Left ventricle myocardium inferior (tissue), 1 donor: Measurements from ENCODE around the gene CA5A. TPM values are rescaled to one million over a fixed set of nuclear protein-coding genes. Genes with fewer than 3 reads are reported as not detected.

ENCODE experiments used
- DNase-seq: peaks from one replicate; pipeline ENCODE4 v3.0.0-alpha.2; 2020
- H3K27ac ChIP-seq: fragments of 200-600 bp; replicated peaks from 2 replicates; pipeline ENCODE4 v1.8.0; 2021
- H3K27me3 ChIP-seq: fragments of 200-600 bp; 2 replicates; pipeline ENCODE4 v1.8.0; 2021; ENCODE audit warnings: low read depth
- H3K36me3 ChIP-seq: fragments of 200-600 bp; 2 replicates; pipeline ENCODE4 v1.8.0; 2021
- H3K4me1 ChIP-seq: fragments of 200-600 bp; 2 replicates; pipeline ENCODE4 v1.8.0; 2021
- H3K4me3 ChIP-seq: fragments of 200-600 bp; 2 replicates; pipeline ENCODE4 v1.8.0; 2021; ENCODE audit warnings: mild to moderate bottlenecking, moderate library complexity
- H3K9me3 ChIP-seq: fragments of 200-600 bp; replicated peaks from 2 replicates; pipeline ENCODE4 v1.8.0; 2021
- intact Hi-C: fragments of 100-400 bp; cut with micrococcal nuclease; formaldehyde crosslinking; loops from one replicate; pipeline ENCODE4 v1.11.0; 2022
- total RNA-seq: library from RNA; stranded (reverse); fragmentation: NEBNext Ultra II Directional; extraction: Animal tissue kit (Norgen Biotek cat#: 25700); gene quantifications from one replicate; pipeline ENCODE4 v1.2.1, GENCODE V29; 2021
- TF ChIP-seq, protein P1 (sequence below): fragments of 200-600 bp; IDR thresholded peaks from 2 replicates; pipeline ENCODE4 v1.8.0; 2021; ENCODE audit warnings: antibody characterized with exemption, mild to moderate bottlenecking, borderline replicate concordance
- donor health status: DM: no; HTN: yes; CAD: no; lungs with severe emphysema.

CA5A gene
- total RNA-seq, 1 donor from 2014 or later: not detected

DNA sequence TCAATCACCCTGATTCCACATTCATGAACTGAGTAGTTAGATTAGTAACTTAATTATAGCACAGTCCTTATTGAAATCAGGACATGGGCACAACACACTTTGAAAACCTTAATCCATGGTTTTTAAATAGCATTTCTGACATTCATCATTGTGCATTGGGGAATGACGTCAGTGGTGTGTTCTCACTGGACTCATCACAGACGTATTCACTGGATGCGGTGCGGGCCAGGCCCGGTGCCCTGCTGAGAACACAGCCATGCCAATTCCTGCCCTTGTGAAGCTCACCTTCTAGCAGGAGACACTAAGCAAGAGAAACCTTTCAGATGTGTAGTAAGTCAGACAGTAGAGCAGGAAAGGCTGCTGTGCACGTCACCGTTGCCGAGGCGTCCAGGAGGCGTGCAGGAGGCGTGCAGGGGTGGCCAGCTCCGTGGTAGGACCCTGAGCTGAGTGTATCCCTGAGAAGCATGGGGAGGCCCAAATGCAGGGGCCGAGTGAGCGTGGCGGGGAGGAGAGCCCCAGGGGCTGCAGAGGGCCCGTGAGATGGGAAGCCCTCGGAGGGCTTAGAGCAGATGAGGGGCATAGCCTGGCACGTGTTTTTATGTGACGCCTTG lies 27.8 kb upstream of the CA5A start:
- no peak for DNase-seq
- H3K4me1 ChIP-seq: peaks cover 66% of the 10 kb centered on the region
- H3K4me3 ChIP-seq: no peak overlapping the region
- H3K27ac ChIP-seq: peak overlapping the region; percentile 80
- no peaks in the 10 kb centered on the region for H3K9me3 ChIP-seq
- no peaks in the 10 kb centered on the region for H3K36me3 ChIP-seq
- H3K27me3 ChIP-seq: no peaks in the 10 kb centered on the region
- intact Hi-C loops: no loop called here
- TF ChIP-seq, protein P1, sequence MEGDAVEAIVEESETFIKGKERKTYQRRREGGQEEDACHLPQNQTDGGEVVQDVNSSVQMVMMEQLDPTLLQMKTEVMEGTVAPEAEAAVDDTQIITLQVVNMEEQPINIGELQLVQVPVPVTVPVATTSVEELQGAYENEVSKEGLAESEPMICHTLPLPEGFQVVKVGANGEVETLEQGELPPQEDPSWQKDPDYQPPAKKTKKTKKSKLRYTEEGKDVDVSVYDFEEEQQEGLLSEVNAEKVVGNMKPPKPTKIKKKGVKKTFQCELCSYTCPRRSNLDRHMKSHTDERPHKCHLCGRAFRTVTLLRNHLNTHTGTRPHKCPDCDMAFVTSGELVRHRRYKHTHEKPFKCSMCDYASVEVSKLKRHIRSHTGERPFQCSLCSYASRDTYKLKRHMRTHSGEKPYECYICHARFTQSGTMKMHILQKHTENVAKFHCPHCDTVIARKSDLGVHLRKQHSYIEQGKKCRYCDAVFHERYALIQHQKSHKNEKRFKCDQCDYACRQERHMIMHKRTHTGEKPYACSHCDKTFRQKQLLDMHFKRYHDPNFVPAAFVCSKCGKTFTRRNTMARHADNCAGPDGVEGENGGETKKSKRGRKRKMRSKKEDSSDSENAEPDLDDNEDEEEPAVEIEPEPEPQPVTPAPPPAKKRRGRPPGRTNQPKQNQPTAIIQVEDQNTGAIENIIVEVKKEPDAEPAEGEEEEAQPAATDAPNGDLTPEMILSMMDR: no peak

DNA sequence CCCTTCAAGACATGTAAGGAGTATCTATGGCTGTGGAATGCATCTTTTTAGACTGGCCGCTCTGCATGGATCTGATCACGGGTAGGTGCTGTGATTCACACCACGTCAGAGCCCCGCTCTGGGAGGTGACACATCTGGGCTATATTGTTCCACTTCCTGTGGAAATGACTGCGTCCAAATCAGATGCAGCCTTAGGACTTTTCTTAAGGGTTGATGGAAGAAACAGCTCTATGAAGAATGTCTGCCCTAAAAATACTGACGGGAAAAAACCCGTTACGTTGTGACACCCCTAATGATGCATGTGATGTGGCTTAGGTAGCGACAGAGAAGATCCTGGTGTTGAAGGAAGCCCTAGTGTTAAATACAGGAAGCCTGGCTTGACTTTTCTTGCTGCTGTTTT lies 27.1 kb upstream of the CA5A start:
- no peaks in the 10 kb centered on the region for H3K9me3 ChIP-seq
- H3K4me3 ChIP-seq: peak overlapping the region; percentile 13
- DNase-seq: no peak
- H3K4me1 ChIP-seq: peaks cover 69% of the 10 kb centered on the region
- TF ChIP-seq, protein P1: no peak
- intact Hi-C loops: no loop called here
- peak overlapping the region; percentile 80 for H3K27ac ChIP-seq
- no peaks in the 10 kb centered on the region for H3K36me3 ChIP-seq
- H3K27me3 ChIP-seq: no peaks in the 10 kb centered on the region

DNA sequence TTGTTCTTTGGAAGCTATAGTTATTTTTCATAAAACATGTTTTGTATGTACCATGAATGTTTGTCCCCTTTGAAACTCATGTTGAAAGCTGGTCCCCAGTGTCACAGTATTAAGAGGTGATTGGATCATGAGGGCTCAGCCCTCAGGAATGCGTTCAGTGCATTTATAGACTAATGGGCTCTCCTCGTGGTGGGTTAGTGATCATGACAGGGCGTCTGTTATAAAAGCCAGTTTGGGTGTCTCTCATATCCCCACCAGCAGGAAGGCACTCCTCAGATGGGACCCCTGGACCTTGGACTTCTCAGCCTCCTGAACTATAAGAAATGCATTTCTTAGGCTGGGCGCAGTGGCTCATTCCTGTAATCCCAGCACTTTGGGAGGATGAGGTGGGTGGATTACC lies 25.3 kb upstream of the CA5A start:
- H3K27ac ChIP-seq: no peak overlapping the region
- H3K9me3 ChIP-seq: no peaks in the 10 kb centered on the region

DNA sequence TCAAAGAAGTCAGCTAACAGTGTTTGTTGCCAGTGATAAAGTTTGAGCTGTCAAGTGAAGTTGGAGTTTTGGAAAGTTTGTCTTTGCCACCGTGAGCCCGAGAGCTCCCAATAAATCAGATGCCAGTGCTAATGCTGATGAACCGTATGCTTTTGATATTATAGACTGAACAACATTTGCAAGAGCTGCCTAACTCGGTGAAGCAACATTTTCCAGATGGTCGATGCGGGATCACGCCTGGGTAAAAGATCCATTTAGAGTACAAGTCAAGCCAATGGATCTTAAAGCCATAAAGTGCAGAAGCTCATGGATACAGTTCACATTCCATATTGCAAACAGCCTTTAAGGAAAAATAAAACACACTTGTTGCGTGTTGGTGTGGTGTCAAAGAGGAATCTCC lies 24.5 kb upstream of the CA5A start:
- no peak for DNase-seq
- Histone ChIP-seq H3K4me1 (peaks cover 73% of the 10 kb centered on the region), H3K4me3 (no peak overlapping the region), H3K9me3 (no peaks in the 10 kb centered on the region), H3K27ac (no peak overlapping the region), H3K36me3 (no peaks in the 10 kb centered on the region), H3K27me3 (no peaks in the 10 kb centered on the region)
- TF ChIP-seq, protein P1: no peak
- intact Hi-C loops: no loop called here

More for the DNA sequence above, 25.3 kb upstream of the CA5A start:
- DNase-seq: no peak
- Histone ChIP-seq H3K27me3 (no peaks in the 10 kb centered on the region), H3K4me3 (no peak overlapping the region), H3K4me1 (peaks cover 73% of the 10 kb centered on the region), H3K36me3 (no peaks in the 10 kb centered on the region)
- TF ChIP-seq, protein P1: no peak
- intact Hi-C loops: no loop called here

DNA sequence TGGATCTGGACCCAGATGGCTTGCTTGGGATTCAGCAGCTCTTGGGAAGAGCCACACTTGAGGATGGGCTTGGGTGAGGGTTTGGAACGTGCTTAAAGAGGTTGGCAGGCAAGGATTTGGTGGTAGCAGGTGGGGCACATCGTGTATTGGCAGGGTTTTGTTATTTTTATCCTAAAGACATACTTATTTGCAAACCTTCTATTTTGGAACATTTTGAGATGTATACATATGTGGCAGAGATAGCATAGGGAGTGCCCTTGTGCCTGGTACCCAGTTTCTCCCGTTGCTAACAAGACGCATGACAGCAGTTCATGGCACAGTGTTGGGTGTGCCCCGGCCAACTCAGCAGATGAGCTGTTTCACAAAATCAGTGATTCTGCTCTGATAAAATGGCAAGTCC lies 24.0 kb upstream of the CA5A start:
- TF ChIP-seq, protein P1: no peak
- H3K4me1 ChIP-seq: peaks cover 73% of the 10 kb centered on the region
- no peaks in the 10 kb centered on the region for H3K9me3 ChIP-seq

More for the DNA sequence above, 24.0 kb upstream of the CA5A start:
- H3K36me3 ChIP-seq: no peaks in the 10 kb centered on the region
- no peak overlapping the region for H3K27ac ChIP-seq
- intact Hi-C loops: no loop called here
- H3K27me3 ChIP-seq: no peaks in the 10 kb centered on the region
- no peak for DNase-seq
- no peak overlapping the region for H3K4me3 ChIP-seq
